ENCODE measurements around the gene RPS27L.

DNA sequence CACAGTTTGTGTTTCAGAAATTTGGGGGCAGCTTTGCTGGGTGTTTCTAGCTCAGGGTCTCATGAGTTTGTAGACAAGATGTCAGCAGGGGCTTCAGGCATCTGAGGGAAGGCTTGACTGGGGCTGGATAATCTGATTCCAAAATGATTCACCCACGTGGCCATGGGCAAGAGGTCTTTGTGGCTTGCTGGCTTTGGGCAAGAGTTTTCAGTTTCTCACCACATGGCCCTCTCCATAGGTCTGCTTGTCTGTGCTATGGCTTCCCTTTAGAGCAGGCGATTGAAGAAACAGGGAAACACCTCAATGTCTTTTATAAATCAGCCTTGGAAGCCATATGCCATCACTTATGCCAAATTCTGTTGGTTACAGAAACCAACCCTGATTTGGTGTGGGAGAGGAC lies 11.9 kb downstream of the RPS27L start:
- TF ChIP-seq SP2 (tag by site-specific recombination; IDR thresholded peaks at IDR 0.05): no peak
- TF ChIP-seq, protein P1, sequence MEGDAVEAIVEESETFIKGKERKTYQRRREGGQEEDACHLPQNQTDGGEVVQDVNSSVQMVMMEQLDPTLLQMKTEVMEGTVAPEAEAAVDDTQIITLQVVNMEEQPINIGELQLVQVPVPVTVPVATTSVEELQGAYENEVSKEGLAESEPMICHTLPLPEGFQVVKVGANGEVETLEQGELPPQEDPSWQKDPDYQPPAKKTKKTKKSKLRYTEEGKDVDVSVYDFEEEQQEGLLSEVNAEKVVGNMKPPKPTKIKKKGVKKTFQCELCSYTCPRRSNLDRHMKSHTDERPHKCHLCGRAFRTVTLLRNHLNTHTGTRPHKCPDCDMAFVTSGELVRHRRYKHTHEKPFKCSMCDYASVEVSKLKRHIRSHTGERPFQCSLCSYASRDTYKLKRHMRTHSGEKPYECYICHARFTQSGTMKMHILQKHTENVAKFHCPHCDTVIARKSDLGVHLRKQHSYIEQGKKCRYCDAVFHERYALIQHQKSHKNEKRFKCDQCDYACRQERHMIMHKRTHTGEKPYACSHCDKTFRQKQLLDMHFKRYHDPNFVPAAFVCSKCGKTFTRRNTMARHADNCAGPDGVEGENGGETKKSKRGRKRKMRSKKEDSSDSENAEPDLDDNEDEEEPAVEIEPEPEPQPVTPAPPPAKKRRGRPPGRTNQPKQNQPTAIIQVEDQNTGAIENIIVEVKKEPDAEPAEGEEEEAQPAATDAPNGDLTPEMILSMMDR (tag by site-specific recombination; IDR thresholded peaks at IDR 0.05): no peak
- TF ChIP-seq, protein P2, sequence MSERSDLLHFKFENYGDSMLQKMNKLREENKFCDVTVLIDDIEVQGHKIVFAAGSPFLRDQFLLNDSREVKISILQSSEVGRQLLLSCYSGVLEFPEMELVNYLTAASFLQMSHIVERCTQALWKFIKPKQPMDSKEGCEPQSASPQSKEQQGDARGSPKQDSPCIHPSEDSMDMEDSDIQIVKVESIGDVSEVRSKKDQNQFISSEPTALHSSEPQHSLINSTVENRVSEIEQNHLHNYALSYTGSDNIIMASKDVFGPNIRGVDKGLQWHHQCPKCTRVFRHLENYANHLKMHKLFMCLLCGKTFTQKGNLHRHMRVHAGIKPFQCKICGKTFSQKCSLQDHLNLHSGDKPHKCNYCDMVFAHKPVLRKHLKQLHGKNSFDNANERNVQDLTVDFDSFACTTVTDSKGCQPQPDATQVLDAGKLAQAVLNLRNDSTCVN (tag by site-specific recombination; optimal IDR thresholded peaks at IDR 0.05): no peak
- no peak for TF ChIP-seq ZNF140 (tag by site-specific recombination; IDR thresholded peaks at IDR 0.05)

All from HEK293 (cell line).